Activated naive CD8-positive, alpha-beta T cell treated with anti-CD3 and anti-CD28 coated beads for 36 hours (primary cell): ENCODE results near the gene ASRGL1. TPM values are rescaled to one million over a fixed set of nuclear protein-coding genes. Genes with fewer than 3 reads are reported as not detected.

Experiments
- DNase-seq: peaks from one replicate; pipeline ENCODE4 v3.0.0; 2021
- H3K27ac Mint-ChIP-seq: one replicate; pipeline ENCODE4 v1.8.0; 2022; ENCODE audit warnings: mild to moderate bottlenecking, moderate library complexity, mixed read lengths
- H3K27me3 Mint-ChIP-seq: one replicate; pipeline ENCODE4 v1.8.0; 2022; ENCODE audit warnings: mild to moderate bottlenecking, mixed read lengths
- H3K36me3 Mint-ChIP-seq: one replicate; pipeline ENCODE4 v1.8.0; 2021; ENCODE audit warnings: mild to moderate bottlenecking, mixed read lengths
- H3K4me1 Mint-ChIP-seq: one replicate; pipeline ENCODE4 v1.8.0; 2021; ENCODE audit warnings: mixed read lengths
- H3K4me3 Mint-ChIP-seq: one replicate; pipeline ENCODE4 v1.8.0; 2022; ENCODE audit warnings: mild to moderate bottlenecking, moderate library complexity, mixed read lengths
- H3K9me3 Mint-ChIP-seq: one replicate; pipeline ENCODE4 v1.8.0; 2022; ENCODE audit warnings: mixed read lengths
- total RNA-seq, 2 experiments: library from RNA; stranded (reverse); gene quantifications; one replicate each; pipeline ENCODE4 v1.2.3, GENCODE V29; 2021

Gene ASRGL1
- total RNA-seq, 2 experiments from 2014 or later = 11.1 to 11.9 TPM

DNA sequence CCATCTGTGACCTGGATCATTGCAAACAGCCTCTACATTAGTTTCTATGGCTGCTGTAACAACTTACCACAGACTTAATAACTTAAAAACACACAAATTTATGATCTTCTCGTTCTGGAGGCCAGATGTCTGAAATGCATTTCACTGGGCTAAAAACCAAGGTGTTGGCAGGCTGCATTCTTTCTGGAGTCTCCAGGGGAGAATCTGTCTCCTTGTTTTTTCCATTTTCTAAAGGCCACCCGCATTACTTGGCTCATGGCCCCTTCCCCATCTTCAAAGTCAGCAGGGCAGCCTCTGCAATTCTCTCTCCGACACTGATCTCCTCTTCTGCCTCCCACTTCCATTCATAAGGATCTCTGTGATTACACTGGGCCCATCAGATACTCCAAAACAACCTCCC lies 93.2 kb downstream of the ASRGL1 start:
- Mint-ChIP-seq H3K4me3 (no peak overlapping the region), H3K27ac (no peak overlapping the region), H3K4me1 (peaks cover 50% of the 10 kb centered on the region), H3K27me3 (no peaks in the 10 kb centered on the region), H3K9me3 (no peaks in the 10 kb centered on the region), H3K36me3 (no peaks in the 10 kb centered on the region)
- DNase-seq = no peak

DNA sequence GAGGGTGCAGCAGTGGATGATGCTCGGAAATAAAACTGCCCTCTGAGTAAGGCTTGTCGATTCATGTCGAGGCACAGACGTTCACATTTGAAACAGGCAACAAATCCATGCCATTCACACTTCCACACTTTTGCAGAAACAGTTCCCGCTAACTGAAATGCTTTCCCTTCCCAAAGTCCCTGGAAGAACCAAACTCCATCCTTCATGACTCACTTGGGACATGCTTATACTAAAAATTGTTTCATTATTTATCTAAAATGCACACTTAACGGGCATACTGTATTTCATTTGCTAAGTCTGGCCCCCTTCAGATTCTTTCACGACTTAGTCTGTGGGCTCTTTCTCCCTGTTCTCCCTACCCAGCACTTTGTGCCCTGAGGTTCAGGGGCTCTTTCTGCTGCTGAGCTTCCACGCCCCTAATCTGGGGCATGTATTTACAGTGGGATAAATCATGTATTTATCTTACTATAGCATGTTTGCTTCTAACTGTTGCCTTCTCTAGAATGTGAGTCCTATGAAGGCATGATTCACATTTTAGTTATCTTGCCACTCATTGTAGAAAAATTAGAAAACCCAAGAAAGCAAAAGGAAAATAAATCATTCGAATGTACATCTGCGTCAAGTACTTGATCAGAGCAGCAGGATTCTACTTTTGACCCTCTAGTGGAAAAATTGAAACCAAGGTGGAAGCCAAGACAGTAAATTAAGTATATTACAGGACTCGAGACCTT lies 94.1 kb downstream of the ASRGL1 start:
- Mint-ChIP-seq H3K4me1 (peaks cover 56% of the 10 kb centered on the region), H3K36me3 (no peaks in the 10 kb centered on the region), H3K27me3 (no peaks in the 10 kb centered on the region), H3K4me3 (no peak overlapping the region), H3K9me3 (no peaks in the 10 kb centered on the region), H3K27ac (no peak overlapping the region)
- no peak for DNase-seq

GRCh38 chr11:62432695-62433094 lies 95.4 kb downstream of the ASRGL1 start:
- no peak overlapping the region for H3K4me3 Mint-ChIP-seq
- no peaks in the 10 kb centered on the region for H3K27me3 Mint-ChIP-seq
- no peak for DNase-seq
- H3K27ac Mint-ChIP-seq = no peak overlapping the region
- H3K4me1 Mint-ChIP-seq = peaks cover 45% of the 10 kb centered on the region
- H3K9me3 Mint-ChIP-seq = no peaks in the 10 kb centered on the region
- H3K36me3 Mint-ChIP-seq = no peaks in the 10 kb centered on the region

- H3K36me3 Mint-ChIP-seq = no peaks in the 10 kb centered on the region
- H3K9me3 Mint-ChIP-seq = no peaks in the 10 kb centered on the region
- H3K4me3 Mint-ChIP-seq = no peak overlapping the region
- H3K4me1 Mint-ChIP-seq = peaks cover 39% of the 10 kb centered on the region
- no peaks in the 10 kb centered on the region for H3K27me3 Mint-ChIP-seq
- no peak overlapping the region for H3K27ac Mint-ChIP-seq
- no peak for DNase-seq
These were observed 96.1 kb downstream of the ASRGL1 start for GRCh38 chr11:62433141-62433903.

DNA sequence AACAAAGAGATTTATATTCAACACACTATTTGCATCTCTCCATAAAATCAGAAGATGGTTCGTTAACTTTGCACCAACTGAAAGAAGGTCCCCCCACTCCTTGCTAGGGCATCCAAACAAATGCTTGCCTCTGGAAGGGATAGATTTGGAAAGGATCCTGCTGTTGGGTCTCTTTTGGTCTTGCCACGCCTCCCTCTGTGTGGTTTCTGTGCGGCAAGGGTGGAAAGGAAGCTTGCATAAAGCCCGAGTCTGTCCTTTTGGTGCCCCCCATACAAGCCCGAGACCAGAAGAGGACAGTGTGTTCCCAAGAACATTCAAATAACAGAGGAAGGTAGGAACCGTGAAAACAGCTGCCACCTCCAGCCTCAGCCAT lies 96.6 kb downstream of the ASRGL1 start:
- Mint-ChIP-seq H3K27me3 (no peaks in the 10 kb centered on the region), H3K4me1 (peaks cover 34% of the 10 kb centered on the region), H3K4me3 (no peak overlapping the region), H3K27ac (no peak overlapping the region), H3K9me3 (no peaks in the 10 kb centered on the region), H3K36me3 (no peaks in the 10 kb centered on the region)
- no peak for DNase-seq

DNA sequence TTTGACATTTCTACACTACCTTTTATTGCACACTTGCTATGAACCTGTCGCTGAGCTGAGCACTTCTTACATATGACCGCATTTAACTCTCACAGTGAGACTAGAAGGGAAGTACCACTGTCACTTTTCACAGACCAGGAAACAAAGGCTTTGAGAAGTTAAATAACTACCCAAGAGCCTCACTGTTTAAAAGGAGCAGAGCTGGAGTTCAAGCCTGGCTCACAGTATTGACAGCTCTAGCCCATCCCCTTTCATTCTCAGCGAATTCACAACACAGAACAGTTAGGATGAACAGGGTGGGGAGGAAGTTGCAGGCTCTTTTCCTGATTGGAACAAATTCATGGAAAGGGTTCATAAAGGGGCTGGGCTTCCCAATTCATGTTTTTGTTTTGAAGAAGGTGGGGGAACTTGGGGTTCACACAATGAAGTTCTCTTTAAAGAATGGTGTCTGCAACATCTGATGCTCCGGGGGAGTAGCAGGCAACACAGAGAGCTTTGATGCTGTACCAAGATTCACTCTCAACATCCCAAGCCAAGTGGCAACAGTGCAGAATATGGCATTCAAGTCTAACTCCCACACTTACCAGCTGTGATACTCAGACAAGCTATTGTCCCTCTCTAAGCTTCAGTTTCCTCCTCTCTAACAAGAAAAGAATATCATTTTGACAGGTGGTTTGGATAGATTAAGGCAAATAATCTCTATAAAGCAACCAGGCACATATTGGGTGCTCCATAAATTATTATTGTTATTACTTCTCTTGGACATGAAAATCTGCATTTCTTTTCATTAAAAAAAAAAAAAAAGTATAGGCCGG lies 98.8 kb downstream of the ASRGL1 start:
- Mint-ChIP-seq H3K36me3 (no peaks in the 10 kb centered on the region), H3K4me3 (no peak overlapping the region), H3K4me1 (peaks cover 28% of the 10 kb centered on the region), H3K9me3 (no peaks in the 10 kb centered on the region), H3K27me3 (no peaks in the 10 kb centered on the region), H3K27ac (no peak overlapping the region)
- DNase-seq = no peak

DNA sequence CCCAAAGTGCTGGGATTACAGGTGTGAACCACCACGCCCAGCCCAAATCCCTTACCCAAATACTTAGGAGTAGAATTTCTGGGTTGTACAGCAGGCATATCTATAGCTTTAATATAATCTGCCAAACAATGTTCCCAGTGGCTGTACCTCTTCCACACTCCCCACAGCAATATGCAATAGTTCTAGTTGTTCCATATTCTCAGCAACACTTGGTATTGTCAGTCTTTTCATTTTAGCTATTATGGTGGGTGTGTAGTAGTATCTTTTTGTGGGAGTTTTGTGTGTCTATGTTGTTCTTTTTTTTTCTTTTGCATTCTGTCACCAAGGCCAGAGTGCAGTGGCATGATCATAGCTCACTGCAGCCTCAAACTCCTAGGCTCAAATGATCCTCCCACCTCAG lies 100.4 kb downstream of the ASRGL1 start:
- H3K4me1 Mint-ChIP-seq = peaks cover 23% of the 10 kb centered on the region

GRCh38 chr11:62438641-62439040 lies 101.4 kb downstream of the ASRGL1 start:
- peaks cover 15% of the 10 kb centered on the region for H3K4me1 Mint-ChIP-seq
- H3K9me3 Mint-ChIP-seq = no peaks in the 10 kb centered on the region
- H3K27ac Mint-ChIP-seq = no peak overlapping the region
- no peak overlapping the region for H3K4me3 Mint-ChIP-seq
- DNase-seq = no peak
- no peaks in the 10 kb centered on the region for H3K27me3 Mint-ChIP-seq
- H3K36me3 Mint-ChIP-seq = no peaks in the 10 kb centered on the region

More for the DNA sequence above, 100.4 kb downstream of the ASRGL1 start:
- no peak overlapping the region for H3K4me3 Mint-ChIP-seq
- no peak for DNase-seq
- H3K9me3 Mint-ChIP-seq = no peaks in the 10 kb centered on the region
- H3K27ac Mint-ChIP-seq = no peak overlapping the region
- no peaks in the 10 kb centered on the region for H3K27me3 Mint-ChIP-seq
- H3K36me3 Mint-ChIP-seq = no peaks in the 10 kb centered on the region

- Mint-ChIP-seq H3K27ac (no peak overlapping the region), H3K9me3 (no peaks in the 10 kb centered on the region), H3K4me3 (no peak overlapping the region), H3K36me3 (no peaks in the 10 kb centered on the region), H3K4me1 (peaks cover 15% of the 10 kb centered on the region), H3K27me3 (peaks cover 7% of the 10 kb centered on the region)
- no peak for DNase-seq
These were observed 102.7 kb downstream of the ASRGL1 start for GRCh38 chr11:62439785-62440602.

Other genes starting within 250 kb of the ASRGL1 start
- 100 to 1,000 TPM; 105 to 107 TPM for gene INCENP, start 213.4 kb upstream of the ASRGL1 start, total RNA-seq
- gene SCGB1D1, start 147.2 kb upstream of the ASRGL1 start, total RNA-seq = not detected
- gene SCGB2A1, start 128.8 kb upstream of the ASRGL1 start, total RNA-seq = not detected
- not detected for gene SCGB1D2, start 95.2 kb upstream of the ASRGL1 start, total RNA-seq
- not detected for gene SCGB2A2, start 67.3 kb upstream of the ASRGL1 start, total RNA-seq
- not detected for gene SCGB1D4, start 38.4 kb upstream of the ASRGL1 start, total RNA-seq
- gene SCGB1A1, start 81.6 kb downstream of the ASRGL1 start, total RNA-seq = not detected
- gene AHNAK, start 209.4 kb downstream of the ASRGL1 start, total RNA-seq = 10 to 100 TPM; 12.3 to 12.5 TPM
- 1,000 to 10,000 TPM; 1,924 to 1,929 TPM for gene EEF1G, start 236.4 kb downstream of the ASRGL1 start, total RNA-seq